ENCODE data around the gene GALNT2.

The GALNT2 gene

DNA sequence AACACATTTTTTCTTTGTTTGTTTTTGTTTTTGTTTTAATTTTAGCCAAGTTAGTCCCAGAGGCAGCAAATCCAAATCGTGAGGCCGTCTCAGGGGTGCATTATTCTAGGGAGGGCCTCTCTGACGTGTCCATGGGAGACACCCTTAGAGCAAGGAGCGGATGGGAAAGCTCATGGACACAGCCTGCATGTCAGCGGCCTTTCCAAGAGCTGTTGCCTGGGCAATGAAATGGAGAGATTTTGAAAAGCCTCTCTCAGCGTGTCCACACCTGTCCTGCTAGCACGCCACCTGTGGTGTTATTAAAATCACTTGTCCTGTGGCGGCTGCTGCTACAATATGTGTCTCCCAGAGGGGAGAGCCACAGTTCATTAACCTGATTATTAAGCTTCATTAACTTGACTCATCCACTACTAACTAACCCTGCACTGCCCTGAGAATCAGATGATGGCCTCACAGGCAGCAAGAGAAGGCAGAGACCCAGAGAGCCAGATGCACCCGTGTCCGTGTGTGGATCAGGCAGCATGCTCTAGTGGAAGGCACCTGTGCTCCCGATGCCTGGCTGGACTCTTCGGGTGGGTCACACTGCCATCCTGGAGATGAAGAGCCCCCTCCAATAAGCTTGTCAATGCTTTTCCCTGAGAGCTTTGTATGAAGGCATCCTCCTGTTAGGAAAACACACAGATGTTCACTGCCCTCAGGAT, 225.8 kb downstream of the GALNT2 start:
- TF ChIP-seq POLR2AphosphoS5 (IDR thresholded peaks at IDR 0.05; ENCODE audit: low read depth, low read length) (no peak), TAF1 (IDR thresholded peaks at IDR 0.05; ENCODE audit: borderline replicate concordance, insufficient read depth, low read length) (no peak), SIN3A (IDR thresholded peaks at IDR 0.05; ENCODE audit: borderline replicate concordance, insufficient read depth, low read length) (no peak), REST (IDR thresholded peaks at IDR 0.05; ENCODE audit: insufficient read depth in 1 of 2, low read depth in 2 of 2, low read length in 2 of 2) (no peak), FOXP2 (optimal IDR thresholded peaks at IDR 0.05; ENCODE audit: borderline replicate concordance, extremely low read depth, extremely low read length, insufficient read depth) (no peak)

DNA sequence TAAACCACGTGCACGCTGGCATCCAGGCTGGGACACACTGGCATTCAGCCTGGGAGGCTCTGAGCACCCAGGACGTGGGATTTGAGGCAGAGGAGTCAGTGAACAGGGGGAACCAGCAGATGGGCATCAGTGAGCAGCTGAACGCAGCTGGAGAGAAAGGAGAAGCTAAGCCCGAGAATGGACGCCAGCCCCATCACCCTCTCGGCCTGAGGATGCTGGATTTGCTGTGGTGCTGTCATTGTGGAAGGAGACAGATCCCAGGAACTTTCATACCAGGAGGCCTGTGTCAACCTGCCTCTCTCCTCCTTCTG, 226.3 kb downstream of the GALNT2 start:
- TF ChIP-seq FOXP2 (optimal IDR thresholded peaks at IDR 0.05; ENCODE audit: borderline replicate concordance, extremely low read depth, extremely low read length, insufficient read depth): no peak
- no peak for TF ChIP-seq SIN3A (IDR thresholded peaks at IDR 0.05; ENCODE audit: borderline replicate concordance, insufficient read depth, low read length)
- no peak for TF ChIP-seq POLR2AphosphoS5 (IDR thresholded peaks at IDR 0.05; ENCODE audit: low read depth, low read length)
- no peak for TF ChIP-seq TAF1 (IDR thresholded peaks at IDR 0.05; ENCODE audit: borderline replicate concordance, insufficient read depth, low read length)
- TF ChIP-seq REST (IDR thresholded peaks at IDR 0.05; ENCODE audit: insufficient read depth in 1 of 2, low read depth in 2 of 2, low read length in 2 of 2): no peak

DNA sequence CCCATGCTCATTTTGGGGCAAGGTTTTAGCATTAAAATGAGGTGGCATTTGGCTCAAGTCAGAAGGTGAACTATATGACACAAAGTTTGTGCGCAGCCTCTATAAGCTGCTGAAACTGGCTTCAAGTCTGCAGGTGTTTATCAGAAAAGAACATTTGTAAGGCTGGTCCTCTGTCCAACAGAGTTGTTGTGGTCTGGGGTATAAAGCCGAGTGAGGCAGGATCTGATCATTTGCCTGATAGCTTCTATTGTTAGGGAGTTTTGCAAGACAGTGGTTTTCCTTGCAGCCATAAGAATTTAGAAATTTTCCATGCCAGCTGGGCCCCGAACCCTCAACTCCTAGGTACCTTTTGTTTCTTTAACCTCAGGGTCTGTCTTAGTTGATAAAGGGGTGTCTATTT, 228.3 kb downstream of the GALNT2 start:
- TF ChIP-seq REST (IDR thresholded peaks at IDR 0.05; ENCODE audit: insufficient read depth in 1 of 2, low read depth in 2 of 2, low read length in 2 of 2) (no peak), FOXP2 (optimal IDR thresholded peaks at IDR 0.05; ENCODE audit: borderline replicate concordance, extremely low read depth, extremely low read length, insufficient read depth) (no peak), POLR2AphosphoS5 (IDR thresholded peaks at IDR 0.05; ENCODE audit: low read depth, low read length) (no peak), TAF1 (IDR thresholded peaks at IDR 0.05; ENCODE audit: borderline replicate concordance, insufficient read depth, low read length) (no peak), SIN3A (IDR thresholded peaks at IDR 0.05; ENCODE audit: borderline replicate concordance, insufficient read depth, low read length) (no peak)

- TF ChIP-seq POLR2AphosphoS5 (IDR thresholded peaks at IDR 0.05; ENCODE audit: low read depth, low read length) (no peak), FOXP2 (optimal IDR thresholded peaks at IDR 0.05; ENCODE audit: borderline replicate concordance, extremely low read depth, extremely low read length, insufficient read depth) (no peak), SIN3A (IDR thresholded peaks at IDR 0.05; ENCODE audit: borderline replicate concordance, insufficient read depth, low read length) (no peak), REST (IDR thresholded peaks at IDR 0.05; ENCODE audit: insufficient read depth in 1 of 2, low read depth in 2 of 2, low read length in 2 of 2) (no peak), TAF1 (IDR thresholded peaks at IDR 0.05; ENCODE audit: borderline replicate concordance, insufficient read depth, low read length) (no peak)
These were observed 232.4 kb downstream of the GALNT2 start for GRCh38 chr1:230299191-230300006.
